Natural killer cell (primary cell): ENCODE results near the gene MACF1. TPM values are rescaled to one million over a fixed set of nuclear protein-coding genes. Genes with fewer than 3 reads are reported as not detected.

ENCODE experiments used
- ATAC-seq, 3 donors: fragments of 150-1000 bp in 2 of 3; fragments of 200-7000 bp in 1 of 3; cut with Tn5 transposase; 1 replicate in 1 of 3; 2 replicates in 2 of 3; pipeline ENCODE4 v1.10.0; 2021; ENCODE audit warnings: mild to moderate bottlenecking in 2 of 3, moderate library complexity in 2 of 3
- DNase-seq, 2 donors: peaks; one replicate each; pipeline versions ENCODE4 v3.0.0 to v3.0.0-alpha.2; 2013 to 2021; ENCODE audit warnings: mixed read lengths in 1 of 2
- H3K27ac ChIP-seq: one replicate; pipeline ENCODE4 v1.5.1; 2013; ENCODE audit warnings: mild to moderate bottlenecking, low read length
- H3K27me3 ChIP-seq: one replicate; pipeline ENCODE4 v1.6.1; 2013; ENCODE audit warnings: low read length; ENCODE audit not compliant: control insufficient read depth, insufficient read depth
- H3K36me3 ChIP-seq: one replicate; pipeline ENCODE4 v1.6.1; 2013; ENCODE audit warnings: low read length; ENCODE audit not compliant: control insufficient read depth, insufficient read depth
- H3K4me1 ChIP-seq: one replicate; pipeline ENCODE4 v1.6.1; 2013; ENCODE audit warnings: low read length; ENCODE audit not compliant: control insufficient read depth, insufficient read depth
- H3K4me3 ChIP-seq: one replicate; pipeline ENCODE4 v1.5.1; 2013; ENCODE audit warnings: low read length
- H3K9me3 ChIP-seq: one replicate; pipeline ENCODE4 v1.6.1; 2013; ENCODE audit warnings: low read length; ENCODE audit not compliant: control insufficient read depth, insufficient read depth
- H3K27ac Mint-ChIP-seq, 2 donors: one replicate each; pipeline ENCODE4 v1.8.0; 2022; ENCODE audit warnings: mild to moderate bottlenecking in 2 of 2, mixed read lengths in 2 of 2, moderate library complexity in 1 of 2
- H3K27me3 Mint-ChIP-seq, 2 donors: one replicate each; pipeline ENCODE4 v1.8.0; 2022; ENCODE audit warnings: low read depth in 2 of 2, mixed read lengths in 2 of 2
- H3K36me3 Mint-ChIP-seq: one replicate; pipeline ENCODE4 v1.8.0; 2022; ENCODE audit warnings: mixed read lengths
- H3K4me1 Mint-ChIP-seq, 2 donors: one replicate each; pipeline ENCODE4 v1.8.0; 2022; ENCODE audit warnings: mixed read lengths in 2 of 2
- H3K4me3 Mint-ChIP-seq: one replicate; pipeline ENCODE4 v1.8.0; 2022; ENCODE audit warnings: mild to moderate bottlenecking, moderate library complexity, mixed read lengths
- H3K9me3 Mint-ChIP-seq, 2 donors: one replicate each; pipeline ENCODE4 v1.8.0; 2022; ENCODE audit warnings: mixed read lengths in 2 of 2
- WGBS: methylation state at CpG from one replicate; pipeline ENCODE4 v1.1.7; 2013; ENCODE audit warnings: missing lambda C conversion rate; ENCODE audit not compliant: insufficient coverage; 5-methylcytosine and 5-hydroxymethylcytosine counted together
- intact Hi-C: fragments of 100-400 bp; cut with micrococcal nuclease; formaldehyde crosslinking; loops from one replicate; pipeline ENCODE4 v1.14.2; 2022
- total RNA-seq, 4 donors: library from RNA; stranded (reverse); fragments of 120-200 nt in 1 of 4; gene quantifications; one replicate each; pipeline versions ENCODE4 v1.2.3 to v1.2.4, GENCODE V29; 2013 to 2022
- TF ChIP-seq, protein P1 (sequence below): fragments of 200-600 bp; IDR thresholded peaks from one replicate; pipeline ENCODE4 v1.8.0; 2022; ENCODE audit warnings: antibody characterized with exemption

MACF1 gene
- total RNA-seq, 3 donors from 2014 or later (not counting 1 experiment from before 2014, with no cell fraction given): 752 to 811 (median 752) TPM

DNA sequence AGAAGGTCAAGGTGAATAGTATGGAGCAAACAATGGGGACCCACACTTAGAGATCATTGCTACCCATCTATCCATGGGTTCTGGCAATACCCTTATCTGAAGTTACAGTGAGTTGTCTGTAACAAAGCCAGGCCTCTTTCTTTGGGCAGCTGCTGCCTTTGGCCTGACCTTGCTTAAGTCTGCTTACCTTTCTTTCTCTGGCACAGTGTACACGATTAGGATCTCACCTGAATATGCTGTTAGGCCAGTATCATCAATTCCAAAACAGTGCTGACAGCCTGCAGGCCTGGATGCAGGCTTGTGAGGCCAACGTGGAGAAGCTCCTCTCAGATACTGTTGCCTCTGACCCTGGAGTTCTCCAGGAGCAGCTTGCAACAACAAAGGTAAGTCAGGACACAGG lies 154.0 kb downstream of the MACF1 start:
- peaks cover 61% of the 10 kb centered on the region for H3K36me3 Mint-ChIP-seq
- no peak for ATAC-seq
- WGBS: 100% methylated on average over 2 of the region's 2 CpGs

DNA sequence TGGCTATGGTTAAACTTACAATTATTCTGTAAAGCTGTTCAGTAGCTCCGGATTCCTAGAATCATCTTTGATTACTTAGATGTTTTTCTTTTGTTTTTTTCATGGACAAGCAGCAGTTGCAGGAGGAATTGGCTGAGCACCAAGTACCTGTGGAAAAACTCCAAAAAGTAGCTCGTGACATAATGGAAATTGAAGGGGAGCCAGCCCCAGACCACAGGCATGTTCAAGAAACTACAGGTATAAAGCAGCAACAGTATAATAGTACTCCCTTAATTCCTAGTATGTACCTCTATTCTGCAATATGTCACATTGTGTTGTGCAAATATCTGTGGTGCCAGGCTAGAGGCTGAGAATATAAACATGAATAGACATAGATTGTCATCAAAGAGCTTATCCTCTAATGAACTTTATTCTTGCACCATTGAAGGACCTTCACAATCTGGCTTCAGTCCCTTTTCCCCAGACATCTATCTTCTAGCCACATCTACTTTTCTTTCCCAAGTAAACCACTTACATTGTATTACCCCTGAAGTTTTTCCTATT lies 154.6 kb downstream of the MACF1 start:
- Histone ChIP-seq H3K9me3 (no peaks in the 10 kb centered on the region), H3K36me3 (peaks cover 90% of the 10 kb centered on the region), H3K4me1 (no peaks in the 10 kb centered on the region), H3K4me3 (no peak overlapping the region), H3K27ac (no peak overlapping the region), H3K27me3 (no peaks in the 10 kb centered on the region)
- intact Hi-C loops: no loop called here
- H3K27ac Mint-ChIP-seq: peak overlapping the region; percentile 7 to 58
- no peak overlapping the region for H3K4me3 Mint-ChIP-seq
- H3K9me3 Mint-ChIP-seq: no peaks in the 10 kb centered on the region
- no peaks in the 10 kb centered on the region for H3K27me3 Mint-ChIP-seq
- peaks cover 5 to 9% of the 10 kb centered on the region in 2 donors for H3K4me1 Mint-ChIP-seq
- WGBS: 78% methylated on average over 2 of the region's 2 CpGs
- TF ChIP-seq, protein P1, sequence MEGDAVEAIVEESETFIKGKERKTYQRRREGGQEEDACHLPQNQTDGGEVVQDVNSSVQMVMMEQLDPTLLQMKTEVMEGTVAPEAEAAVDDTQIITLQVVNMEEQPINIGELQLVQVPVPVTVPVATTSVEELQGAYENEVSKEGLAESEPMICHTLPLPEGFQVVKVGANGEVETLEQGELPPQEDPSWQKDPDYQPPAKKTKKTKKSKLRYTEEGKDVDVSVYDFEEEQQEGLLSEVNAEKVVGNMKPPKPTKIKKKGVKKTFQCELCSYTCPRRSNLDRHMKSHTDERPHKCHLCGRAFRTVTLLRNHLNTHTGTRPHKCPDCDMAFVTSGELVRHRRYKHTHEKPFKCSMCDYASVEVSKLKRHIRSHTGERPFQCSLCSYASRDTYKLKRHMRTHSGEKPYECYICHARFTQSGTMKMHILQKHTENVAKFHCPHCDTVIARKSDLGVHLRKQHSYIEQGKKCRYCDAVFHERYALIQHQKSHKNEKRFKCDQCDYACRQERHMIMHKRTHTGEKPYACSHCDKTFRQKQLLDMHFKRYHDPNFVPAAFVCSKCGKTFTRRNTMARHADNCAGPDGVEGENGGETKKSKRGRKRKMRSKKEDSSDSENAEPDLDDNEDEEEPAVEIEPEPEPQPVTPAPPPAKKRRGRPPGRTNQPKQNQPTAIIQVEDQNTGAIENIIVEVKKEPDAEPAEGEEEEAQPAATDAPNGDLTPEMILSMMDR: no peak
- DNase-seq: no peak
- H3K36me3 Mint-ChIP-seq: peaks cover 55% of the 10 kb centered on the region
- ATAC-seq: no peak

More for the DNA sequence above, 154.0 kb downstream of the MACF1 start:
- TF ChIP-seq, protein P1: no peak
- H3K4me3 ChIP-seq: no peak overlapping the region
- no peaks in the 10 kb centered on the region for H3K27me3 ChIP-seq
- H3K4me1 ChIP-seq: no peaks in the 10 kb centered on the region
- Mint-ChIP-seq H3K4me1 (peaks cover 5 to 16% of the 10 kb centered on the region in 2 donors), H3K4me3 (no peak overlapping the region), H3K9me3 (no peaks in the 10 kb centered on the region), H3K27me3 (no peaks in the 10 kb centered on the region), H3K27ac (peak overlapping the region; percentile 7 to 58)
- peaks cover 91% of the 10 kb centered on the region for H3K36me3 ChIP-seq
- no peak overlapping the region for H3K27ac ChIP-seq
- no peaks in the 10 kb centered on the region for H3K9me3 ChIP-seq
- intact Hi-C loops: no loop called here
- DNase-seq: no peak

DNA sequence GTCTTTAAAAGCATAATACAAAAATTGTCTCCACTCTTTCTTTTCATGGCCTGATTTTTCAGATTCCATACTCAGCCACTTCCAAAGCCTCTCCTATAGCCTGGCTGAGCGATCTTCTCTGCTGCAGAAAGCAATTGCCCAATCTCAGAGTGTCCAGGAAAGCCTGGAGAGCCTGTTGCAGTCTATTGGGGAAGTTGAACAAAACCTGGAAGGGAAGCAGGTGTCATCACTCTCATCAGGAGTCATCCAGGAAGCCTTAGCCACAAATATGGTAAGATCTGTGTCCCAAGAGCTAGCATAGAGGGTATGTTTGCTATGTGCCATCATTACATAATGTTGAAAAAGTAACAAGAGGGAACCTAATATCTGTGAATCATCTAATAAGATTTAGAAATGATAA lies 156.2 kb downstream of the MACF1 start:
- TF ChIP-seq, protein P1: no peak
- H3K27ac ChIP-seq: no peak overlapping the region
- H3K4me1 ChIP-seq: no peaks in the 10 kb centered on the region
- Mint-ChIP-seq H3K4me1 (peaks cover 5 to 9% of the 10 kb centered on the region in 2 donors), H3K4me3 (no peak overlapping the region), H3K9me3 (no peaks in the 10 kb centered on the region), H3K27me3 (no peaks in the 10 kb centered on the region), H3K27ac (peak overlapping the region; percentile 56 to 70), H3K36me3 (peaks cover 48% of the 10 kb centered on the region)
- H3K36me3 ChIP-seq: peaks cover 80% of the 10 kb centered on the region
- H3K4me3 ChIP-seq: no peak overlapping the region
- DNase-seq (no peak), ATAC-seq (no peak)
- H3K9me3 ChIP-seq: no peaks in the 10 kb centered on the region
- 88% methylated on average over 1 of the region's 1 CpG for WGBS
- no peaks in the 10 kb centered on the region for H3K27me3 ChIP-seq
- intact Hi-C loops: no loop called here

DNA sequence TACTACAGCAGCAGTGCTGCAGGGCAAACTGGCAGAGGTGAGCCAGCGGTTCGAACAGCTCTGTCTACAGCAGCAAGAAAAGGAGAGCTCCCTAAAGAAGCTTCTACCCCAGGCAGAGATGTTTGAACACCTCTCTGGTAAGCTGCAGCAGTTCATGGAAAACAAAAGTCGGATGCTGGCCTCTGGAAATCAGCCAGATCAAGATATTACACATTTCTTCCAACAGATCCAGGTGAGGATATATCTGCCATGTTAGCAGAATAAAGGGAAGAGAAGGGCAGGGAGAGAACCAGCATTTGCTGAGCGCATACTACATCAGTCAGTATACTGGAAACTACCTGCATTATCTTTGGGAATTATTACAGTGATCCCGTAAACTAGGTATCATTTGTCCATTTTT lies 157.0 kb downstream of the MACF1 start:
- H3K4me3 Mint-ChIP-seq: no peak overlapping the region
- H3K36me3 Mint-ChIP-seq: peaks cover 48% of the 10 kb centered on the region
- Histone ChIP-seq H3K27me3 (no peaks in the 10 kb centered on the region), H3K4me3 (no peak overlapping the region), H3K36me3 (peaks cover 77% of the 10 kb centered on the region), H3K27ac (no peak overlapping the region), H3K9me3 (no peaks in the 10 kb centered on the region), H3K4me1 (no peaks in the 10 kb centered on the region)
- ATAC-seq (peak in 1 of 3 donors; percentile 24), DNase-seq (no peak)
- WGBS: 94% methylated on average over 5 of the region's 5 CpGs
- TF ChIP-seq, protein P1: no peak
- intact Hi-C loops: no loop called here
- H3K9me3 Mint-ChIP-seq: no peaks in the 10 kb centered on the region
- peaks cover 5 to 9% of the 10 kb centered on the region in 2 donors for H3K4me1 Mint-ChIP-seq
- H3K27ac Mint-ChIP-seq: peak overlapping the region; percentile 56 to 70
- no peaks in the 10 kb centered on the region for H3K27me3 Mint-ChIP-seq
